Fibroblast of lung (primary cell): ENCODE results near the gene PDE11A. TPM values are rescaled to one million over a fixed set of nuclear protein-coding genes. Genes with fewer than 3 reads are reported as not detected.

Experiments used
- DNase-seq, 2 donors: peaks; one replicate each; pipeline versions ENCODE4 v3.0.0 to v3.0.0-alpha.2; 2010; ENCODE audit warnings: low read depth in 2 of 2
- H2AFZ ChIP-seq: 2 replicates; pipeline ENCODE4 v1.5.1; 2012; ENCODE audit warnings: low read length, control low read depth, inconsistent platforms
- H3K27ac ChIP-seq: 2 replicates; pipeline ENCODE4 v1.5.1; 2011; ENCODE audit warnings: low read length, control low read depth; ENCODE audit not compliant: insufficient read depth
- H3K27me3 ChIP-seq: 2 replicates; pipeline ENCODE4 v1.5.1; 2011; ENCODE audit warnings: mild to moderate bottlenecking, low read length; ENCODE audit not compliant: control insufficient read depth, insufficient read depth
- H3K36me3 ChIP-seq: 2 replicates; pipeline ENCODE4 v1.5.1; 2011; ENCODE audit warnings: low read length; ENCODE audit not compliant: control insufficient read depth, insufficient read depth
- H3K4me1 ChIP-seq: 2 replicates; pipeline ENCODE4 v1.5.1; 2011; ENCODE audit warnings: low read length; ENCODE audit not compliant: control insufficient read depth, insufficient read depth; ENCODE audit errors: extremely low read depth
- H3K4me2 ChIP-seq: 2 replicates; pipeline ENCODE4 v1.5.1; 2011; ENCODE audit warnings: low read length, control low read depth; ENCODE audit not compliant: insufficient read depth; ENCODE audit errors: extremely low read depth
- H3K4me3 ChIP-seq, 4 experiments: fragments of 200-600 bp in 1 of 4; sonication (generic) in 1 of 4; replicated peaks in 1 of 4; 2 replicates each; pipeline ENCODE4 v1.5.1; 2011 to 2016; ENCODE audit warnings: low read length in 4 of 4, low read depth in 3 of 4, mild to moderate bottlenecking in 3 of 4, control low read depth in 2 of 4, inconsistent platforms in 1 of 4, mixed read lengths in 1 of 4; ENCODE audit not compliant: insufficient read depth in 1 of 4; ENCODE audit errors: control extremely low read depth in 1 of 4
- H3K79me2 ChIP-seq: 2 replicates; pipeline ENCODE4 v1.5.1; 2012; ENCODE audit warnings: mild to moderate bottlenecking, low read length, inconsistent platforms; ENCODE audit not compliant: control insufficient read depth, insufficient read depth
- H3K9ac ChIP-seq: 2 replicates; pipeline ENCODE4 v1.5.1; 2011; ENCODE audit warnings: mild to moderate bottlenecking, low read length, control low read depth; ENCODE audit not compliant: insufficient read depth
- H3K9me3 ChIP-seq: 2 replicates; pipeline ENCODE4 v1.5.1; 2012; ENCODE audit warnings: low read depth, low read length; ENCODE audit not compliant: control insufficient read depth, insufficient read depth
- H4K20me1 ChIP-seq: 2 replicates; pipeline ENCODE4 v1.5.1; 2011; ENCODE audit warnings: low read length; ENCODE audit not compliant: control insufficient read depth, insufficient read depth; ENCODE audit errors: extremely low read depth
- CTCF ChIP-seq, 2 donors: IDR thresholded peaks in 1 of 2; conservative IDR thresholded peaks in 1 of 2; 1 replicate in 1 of 2; 2 replicates in 1 of 2; pipeline ENCODE4 v1.5.1; 2011 to 2012; ENCODE audit warnings: low read length in 2 of 2, control low read depth in 1 of 2, inconsistent platforms in 1 of 2, low read depth in 1 of 2, mild to moderate bottlenecking in 1 of 2
- EZH2 ChIP-seq: IDR thresholded peaks from 2 replicates; pipeline ENCODE4 v1.5.1; 2012; ENCODE audit warnings: low read length, control low read depth, mild to moderate bottlenecking; ENCODE audit errors: missing control alignments
- polyA plus RNA-seq, 2 donors: library from polyadenylated mRNA; depleted of rRNA in 1 of 2; stranded (reverse) in 1 of 2; unstranded in 1 of 2; fragments of >200 nt; gene quantifications; 2 replicates each; pipeline ENCODE4 v1.2.1, GENCODE V29; 2011 to 2012; ENCODE audit warnings: missing spikeins in 1 of 2
- total RNA-seq: library from RNA; depleted of rRNA; stranded (reverse); fragments of >200 nt; gene quantifications from 2 replicates; pipeline ENCODE4 v1.2.1, GENCODE V29; 2014

PDE11A gene
- total and polyA plus RNA-seq, 2 donors (not counting 1 experiment from before 2014, with no cell fraction given): 0.03 to 0.33 TPM

GRCh38 chr2:177579486-177580036 is 493.0 kb downstream of the PDE11A start:
- no peaks in the 10 kb centered on the region for H3K4me1 ChIP-seq
- H3K9ac ChIP-seq: no peak overlapping the region
- no peak overlapping the region for H3K4me3 ChIP-seq
- H4K20me1 ChIP-seq: no peaks in the 10 kb centered on the region
- H3K79me2 ChIP-seq: no peaks in the 10 kb centered on the region
- H3K36me3 ChIP-seq: no peaks in the 10 kb centered on the region
- no peaks in the 10 kb centered on the region for H3K27me3 ChIP-seq
- no peak overlapping the region for H2AFZ ChIP-seq
- no peak for TF ChIP-seq CTCF (conservative IDR thresholded peaks at IDR 0.05 in 1 of 2, IDR thresholded peaks at IDR 0.05 in 1 of 2; ENCODE audit: low read depth in 1 of 2, low read length in 2 of 2)
- no peak for TF ChIP-seq EZH2
- DNase-seq: no peak
- H3K9me3 ChIP-seq: no peaks in the 10 kb centered on the region
- H3K27ac ChIP-seq: no peak overlapping the region
- no peak overlapping the region for H3K4me2 ChIP-seq

- H3K36me3 ChIP-seq: no peaks in the 10 kb centered on the region
- no peak overlapping the region for H3K9ac ChIP-seq
- H3K4me1 ChIP-seq: no peaks in the 10 kb centered on the region
- DNase-seq: no peak
- H2AFZ ChIP-seq: no peak overlapping the region
- no peak overlapping the region for H3K4me3 ChIP-seq
- H3K4me2 ChIP-seq: no peak overlapping the region
- no peak overlapping the region for H3K27ac ChIP-seq
- TF ChIP-seq EZH2 (no peak), CTCF (conservative IDR thresholded peaks at IDR 0.05 in 1 of 2, IDR thresholded peaks at IDR 0.05 in 1 of 2; ENCODE audit: low read depth in 1 of 2, low read length in 2 of 2) (no peak)
- no peaks in the 10 kb centered on the region for H4K20me1 ChIP-seq
- no peaks in the 10 kb centered on the region for H3K9me3 ChIP-seq
- no peaks in the 10 kb centered on the region for H3K79me2 ChIP-seq
- H3K27me3 ChIP-seq: no peaks in the 10 kb centered on the region
Measured at GRCh38 chr2:177578454-177578853, 494.1 kb downstream of the PDE11A start.

GRCh38 chr2:177577075-177577474 is 495.5 kb downstream of the PDE11A start:
- H2AFZ ChIP-seq: no peak overlapping the region

More at GRCh38 chr2:177577075-177577474, 495.5 kb downstream of the PDE11A start:
- Histone ChIP-seq H3K9ac (no peak overlapping the region), H3K9me3 (no peaks in the 10 kb centered on the region), H3K27me3 (no peaks in the 10 kb centered on the region), H3K79me2 (no peaks in the 10 kb centered on the region), H3K4me2 (no peak overlapping the region), H3K27ac (no peak overlapping the region), H4K20me1 (no peaks in the 10 kb centered on the region), H3K4me3 (no peak overlapping the region), H3K36me3 (no peaks in the 10 kb centered on the region), H3K4me1 (no peaks in the 10 kb centered on the region)
- no peak for DNase-seq
- TF ChIP-seq EZH2 (no peak), CTCF (conservative IDR thresholded peaks at IDR 0.05 in 1 of 2, IDR thresholded peaks at IDR 0.05 in 1 of 2; ENCODE audit: low read depth in 1 of 2, low read length in 2 of 2) (no peak)
